Measurements from ENCODE around the gene GMDS. TPM values are rescaled to one million over a fixed set of nuclear protein-coding genes. Genes with fewer than 3 reads are reported as not detected.

The GMDS gene
- polyA plus RNA-seq, 1 of the 3 experiments (the other 2 are of a cell fraction): 12.3 TPM

GRCh38 chr6:1581120-1581991, 664.0 kb downstream of the GMDS start:
- H3K4me1 ChIP-seq (ENCODE audit: control insufficient read depth in 1 of 2, insufficient read depth in 2 of 2, low read depth in 1 of 2, low read length in 1 of 2): no peaks in the 10 kb centered on the region
- TF ChIP-seq FOXJ3 (CRISPR knock-in tag; IDR thresholded peaks at IDR 0.05): no peak
- no peak for TF ChIP-seq USF1 (IDR thresholded peaks at IDR 0.05; ENCODE audit: borderline replicate concordance, low read depth)
- TF ChIP-seq CHD2 (IDR thresholded peaks at IDR 0.05; ENCODE audit: low read length, partially characterized antibody): no peak
- no peak for TF ChIP-seq PBX3 (IDR thresholded peaks at IDR 0.05)
- TF ChIP-seq FOSL2 (IDR thresholded peaks at IDR 0.05; ENCODE audit: borderline replicate concordance, low read depth): no peak
- no peak for TF ChIP-seq NRF1 (IDR thresholded peaks at IDR 0.05; ENCODE audit: low read depth, low read length)
- H3F3A ChIP-seq (replicated peaks; ENCODE audit: insufficient read depth): no peaks in the 10 kb centered on the region
- H4K20me1 ChIP-seq (ENCODE audit: insufficient read depth): no peaks in the 10 kb centered on the region
- peaks cover 36% of the 10 kb centered on the region; the same call in 1 of the 2 replicates for H3K27me3 ChIP-seq (ENCODE audit: insufficient read depth)
- H2AFZ ChIP-seq (ENCODE audit: low read depth): no peak overlapping the region
- no peak overlapping the region for H3K4me3 ChIP-seq (ENCODE audit: low read depth in 2 of 2, low read length in 1 of 2)
- H3K9me2 ChIP-seq: no peaks in the 10 kb centered on the region
- WGBS (ENCODE audit: low lambda C conversion rate): 49% methylated on average over 26 of the region's 31 CpGs
- H3K4me2 ChIP-seq: no peak overlapping the region
- ChIA-PET POLR2A (no interaction called here), CTCF (interaction anchor here (2.3 kb wide), 1 partner anchor 15 kb away, joined by 6 read pairs; no protein-coding TSS in a partner anchor)
- no peak overlapping the region for H3K9ac ChIP-seq
- no peaks in the 10 kb centered on the region for H3K79me2 ChIP-seq (ENCODE audit: insufficient read depth)
- H3K27ac ChIP-seq (ENCODE audit: low read depth in 2 of 2, low read length in 1 of 2): no peak overlapping the region
- DNase-seq: no peak
- H3K9me3 ChIP-seq: no peaks in the 10 kb centered on the region
- H3K36me3 ChIP-seq (replicated peaks in 1 of 2; ENCODE audit: control insufficient read depth in 1 of 2, insufficient read depth in 2 of 2, low read length in 1 of 2): no peaks in the 10 kb centered on the region

GRCh38 chr6:1580585-1580984, 664.8 kb downstream of the GMDS start:
- CTCF ChIA-PET: interaction anchor here (2.3 kb wide), 1 partner anchor 16 kb away, joined by 6 read pairs; no protein-coding TSS in a partner anchor
- H3F3A ChIP-seq (replicated peaks; ENCODE audit: insufficient read depth): no peaks in the 10 kb centered on the region
- no peak overlapping the region for H2AFZ ChIP-seq (ENCODE audit: low read depth)
- H3K4me2 ChIP-seq: no peak overlapping the region
- no peak overlapping the region for H3K27ac ChIP-seq (ENCODE audit: low read depth in 2 of 2, low read length in 1 of 2)
- POLR2A ChIA-PET: no interaction called here
- no peaks in the 10 kb centered on the region for H3K79me2 ChIP-seq (ENCODE audit: insufficient read depth)
- no peak overlapping the region for H3K9ac ChIP-seq
- WGBS (ENCODE audit: low lambda C conversion rate): 32% methylated on average over 7 of the region's 9 CpGs
- H3K27me3 ChIP-seq (ENCODE audit: insufficient read depth): peaks cover 32% of the 10 kb centered on the region; the same call in 1 of the 2 replicates
- H3K36me3 ChIP-seq (replicated peaks in 1 of 2; ENCODE audit: control insufficient read depth in 1 of 2, insufficient read depth in 2 of 2, low read length in 1 of 2): no peaks in the 10 kb centered on the region
- no peak for TF ChIP-seq YY1 (IDR thresholded peaks at IDR 0.05; ENCODE audit: low read depth)
- TF ChIP-seq FOXM1 (IDR thresholded peaks at IDR 0.05; ENCODE audit: low read depth): no peak
- TF ChIP-seq, protein P1, sequence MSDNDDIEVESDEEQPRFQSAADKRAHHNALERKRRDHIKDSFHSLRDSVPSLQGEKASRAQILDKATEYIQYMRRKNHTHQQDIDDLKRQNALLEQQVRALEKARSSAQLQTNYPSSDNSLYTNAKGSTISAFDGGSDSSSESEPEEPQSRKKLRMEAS (IDR thresholded peaks at IDR 0.05; ENCODE audit: low read depth): no peak
- no peak for TF ChIP-seq FOSL2 (IDR thresholded peaks at IDR 0.05; ENCODE audit: borderline replicate concordance, low read depth)
- TF ChIP-seq, protein P2, sequence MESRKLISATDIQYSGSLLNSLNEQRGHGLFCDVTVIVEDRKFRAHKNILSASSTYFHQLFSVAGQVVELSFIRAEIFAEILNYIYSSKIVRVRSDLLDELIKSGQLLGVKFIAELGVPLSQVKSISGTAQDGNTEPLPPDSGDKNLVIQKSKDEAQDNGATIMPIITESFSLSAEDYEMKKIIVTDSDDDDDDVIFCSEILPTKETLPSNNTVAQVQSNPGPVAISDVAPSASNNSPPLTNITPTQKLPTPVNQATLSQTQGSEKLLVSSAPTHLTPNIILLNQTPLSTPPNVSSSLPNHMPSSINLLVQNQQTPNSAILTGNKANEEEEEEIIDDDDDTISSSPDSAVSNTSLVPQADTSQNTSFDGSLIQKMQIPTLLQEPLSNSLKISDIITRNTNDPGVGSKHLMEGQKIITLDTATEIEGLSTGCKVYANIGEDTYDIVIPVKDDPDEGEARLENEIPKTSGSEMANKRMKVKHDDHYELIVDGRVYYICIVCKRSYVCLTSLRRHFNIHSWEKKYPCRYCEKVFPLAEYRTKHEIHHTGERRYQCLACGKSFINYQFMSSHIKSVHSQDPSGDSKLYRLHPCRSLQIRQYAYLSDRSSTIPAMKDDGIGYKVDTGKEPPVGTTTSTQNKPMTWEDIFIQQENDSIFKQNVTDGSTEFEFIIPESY (IDR thresholded peaks at IDR 0.05; ENCODE audit: borderline replicate concordance, low read depth): no peak
- no peak for TF ChIP-seq FOXJ3 (CRISPR knock-in tag; IDR thresholded peaks at IDR 0.05)
- H3K4me1 ChIP-seq (ENCODE audit: control insufficient read depth in 1 of 2, insufficient read depth in 2 of 2, low read depth in 1 of 2, low read length in 1 of 2): no peaks in the 10 kb centered on the region
- no peak for DNase-seq
- no peak overlapping the region for H3K4me3 ChIP-seq (ENCODE audit: low read depth in 2 of 2, low read length in 1 of 2)
- H4K20me1 ChIP-seq (ENCODE audit: insufficient read depth): no peaks in the 10 kb centered on the region
- no peaks in the 10 kb centered on the region for H3K9me3 ChIP-seq
- H3K9me2 ChIP-seq: no peaks in the 10 kb centered on the region

All from SK-N-SH (cell line).